ENCODE data around the gene XK. TPM values are rescaled to one million over a fixed set of nuclear protein-coding genes. Genes with fewer than 3 reads are reported as not detected.
A peak's percentile ranks its signal among the peaks of the same experiment; 100 is the strongest.

Gene XK
- total RNA-seq, 1 donor from 2014 or later = 4.9 TPM

GRCh38 chrX:37679230-37679629 is 6.4 kb upstream of the XK start:
- no peak for DNase-seq (ENCODE audit: low spot score)

GRCh38 chrX:37679888-37680287 is 5.7 kb upstream of the XK start:
- no peak for DNase-seq (ENCODE audit: low spot score)

GRCh38 chrX:37684426-37684825 is 1.2 kb upstream of the XK start:
- no peak for DNase-seq (ENCODE audit: low spot score)

GRCh38 chrX:37684973-37685372 is 618 bp upstream of the XK start:
- DNase-seq (ENCODE audit: low spot score) = no peak

GRCh38 chrX:37686369-37686995 is 891 bp downstream of the XK start:
- DNase-seq (ENCODE audit: low spot score) = no peak

GRCh38 chrX:37686996-37687395 is 1.4 kb downstream of the XK start:
- no peak for DNase-seq (ENCODE audit: low spot score)

- no peak for DNase-seq (ENCODE audit: low spot score)
These were observed 4.5 kb downstream of the XK start for GRCh38 chrX:37690119-37690518.

GRCh38 chrX:37692918-37693317 is 7.3 kb downstream of the XK start:
- no peak for DNase-seq (ENCODE audit: low spot score)

GRCh38 chrX:37697169-37697760 is 11.7 kb downstream of the XK start:
- no peak for DNase-seq (ENCODE audit: low spot score)

- no peak for DNase-seq (ENCODE audit: low spot score)
These were observed 16.0 kb downstream of the XK start for GRCh38 chrX:37701588-37701987.

GRCh38 chrX:37711991-37712390 is 26.4 kb downstream of the XK start:
- no peak for DNase-seq (ENCODE audit: low spot score)

- DNase-seq (ENCODE audit: low spot score) = no peak
These were observed 26.9 kb downstream of the XK start for GRCh38 chrX:37712458-37712857.

- no peak for DNase-seq (ENCODE audit: low spot score)
These were observed 28.9 kb downstream of the XK start for GRCh38 chrX:37714479-37714878.

GRCh38 chrX:37716602-37717001 is 31.0 kb downstream of the XK start:
- no peak for DNase-seq (ENCODE audit: low spot score)

- no peak for DNase-seq (ENCODE audit: low spot score)
These were observed 32.1 kb downstream of the XK start for GRCh38 chrX:37717708-37718107.

- DNase-seq (ENCODE audit: low spot score) = no peak
These were observed 37.0 kb downstream of the XK start for GRCh38 chrX:37722595-37722994.

- no peak for DNase-seq (ENCODE audit: low spot score)
These were observed 40.8 kb downstream of the XK start for GRCh38 chrX:37726346-37726745.

GRCh38 chrX:37745354-37745753 is 59.8 kb downstream of the XK start:
- peak; percentile 79 for DNase-seq (ENCODE audit: low spot score)

GRCh38 chrX:37745835-37746217 is 60.2 kb downstream of the XK start:
- no peak for DNase-seq (ENCODE audit: low spot score)

GRCh38 chrX:37746218-37746941 is 60.8 kb downstream of the XK start:
- no peak for DNase-seq (ENCODE audit: low spot score)

GRCh38 chrX:37746951-37747350 is 61.4 kb downstream of the XK start:
- DNase-seq (ENCODE audit: low spot score) = no peak

- DNase-seq (ENCODE audit: low spot score) = no peak
These were observed 66.7 kb downstream of the XK start for GRCh38 chrX:37752281-37752680.

GRCh38 chrX:37752936-37753335 is 67.3 kb downstream of the XK start:
- DNase-seq (ENCODE audit: low spot score) = no peak

Measured in ureter (tissue), 1 donor.